KMS-11 (cell line): ENCODE data around the gene NDUFA3.

Experiments
- H2AFZ ChIP-seq: fragments of 200-600 bp; sonication (generic); 2 replicates; pipeline ENCODE4 v1.6.1; 2016; ENCODE audit warnings: antibody characterized with exemption, mixed run types, low read depth
- H3K27ac ChIP-seq: fragments of 200-600 bp; sonication (generic); 2 replicates; pipeline ENCODE4 v1.6.1; 2016; ENCODE audit warnings: mild to moderate bottlenecking, mixed run types
- H3K27me3 ChIP-seq: fragments of 200-600 bp; sonication (generic); 2 replicates; pipeline ENCODE4 v1.6.1; 2017; ENCODE audit warnings: mild to moderate bottlenecking, low read depth, mixed run types, moderate library complexity; ENCODE audit not compliant: insufficient read depth
- H3K36me3 ChIP-seq: fragments of 200-600 bp; sonication (generic); 2 replicates; pipeline ENCODE4 v1.6.1; 2017; ENCODE audit warnings: mild to moderate bottlenecking, mixed run types; ENCODE audit not compliant: insufficient read depth
- H3K4me1 ChIP-seq: fragments of 200-600 bp; sonication (generic); 2 replicates; pipeline ENCODE4 v1.6.1; 2016; ENCODE audit warnings: mild to moderate bottlenecking, low read depth, mixed run types; ENCODE audit not compliant: poor library complexity, severe bottlenecking
- H3K4me2 ChIP-seq: fragments of 200-600 bp; sonication (generic); 2 replicates; pipeline ENCODE4 v1.7.0; 2016; ENCODE audit warnings: mild to moderate bottlenecking, mixed run types
- H3K4me3 ChIP-seq: fragments of 200-600 bp; sonication (generic); IDR thresholded peaks from 2 replicates; pipeline ENCODE4 v1.6.1; 2017; ENCODE audit warnings: low read depth, low read length, mixed read lengths; ENCODE audit not compliant: insufficient read depth
- H3K79me2 ChIP-seq: fragments of 200-600 bp; sonication (generic); 2 replicates; pipeline ENCODE4 v1.6.1; 2016; ENCODE audit warnings: low read depth, mixed run types; ENCODE audit not compliant: insufficient read depth
- H3K9ac ChIP-seq: fragments of 200-600 bp; sonication (generic); 2 replicates; pipeline ENCODE4 v1.6.1; 2016; ENCODE audit warnings: mild to moderate bottlenecking, mixed run types
- H4K20me1 ChIP-seq: fragments of 200-600 bp; sonication (generic); 2 replicates; pipeline ENCODE4 v1.6.1; 2016; ENCODE audit warnings: mild to moderate bottlenecking, mixed run types; ENCODE audit not compliant: insufficient read depth
- TF ChIP-seq, protein P1 (sequence below): fragments of 200-600 bp; sonication (generic); conservative IDR thresholded peaks from 2 replicates; pipeline ENCODE4 v1.6.1; 2017; ENCODE audit warnings: low read depth, mild to moderate bottlenecking, antibody characterized with exemption, low read length, moderate library complexity, mixed read lengths

The NDUFA3 gene

DNA sequence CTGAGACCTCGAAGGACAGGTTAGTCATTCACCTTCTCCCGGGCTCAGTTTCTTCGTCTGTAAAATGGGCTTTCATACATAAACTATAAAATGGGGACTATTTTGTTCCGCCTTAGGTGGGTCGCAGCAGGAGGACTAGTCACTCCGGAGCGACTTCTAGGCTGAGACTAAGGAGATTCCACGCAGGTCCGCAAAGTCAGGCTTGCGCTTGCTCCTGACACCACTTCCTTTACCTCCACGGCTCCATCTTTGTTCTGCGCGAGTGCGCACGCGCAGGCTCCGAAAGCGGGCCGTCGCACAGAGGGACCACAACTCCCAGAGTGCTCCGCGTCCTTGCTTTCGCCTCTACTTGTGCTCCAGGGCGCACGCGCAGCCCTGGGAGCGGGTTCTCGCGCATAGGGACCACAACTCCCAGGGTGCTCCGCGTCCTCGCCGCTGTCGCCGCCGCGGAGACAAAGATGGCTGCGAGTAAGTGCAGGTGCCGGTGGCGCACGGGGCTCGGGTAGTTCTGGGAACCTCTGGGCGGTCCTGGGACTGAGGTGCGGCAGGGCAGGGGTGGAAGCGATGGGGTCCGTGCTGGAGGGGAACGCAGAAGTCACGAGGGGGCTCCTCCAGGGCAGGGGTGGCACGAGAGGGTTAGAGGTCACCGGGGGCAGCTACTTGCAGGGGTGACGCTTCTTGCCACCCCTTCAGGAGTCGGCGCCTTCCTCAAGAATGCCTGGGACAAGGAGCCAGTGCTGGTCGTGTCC lies at the start of gene NDUFA3:
Gene NDUFA3, plus strand, starts transcription at position 435 of the 749 bp plus-strand sequence. Its CDS starts 24 bp downstream, at position 459.
- Histone ChIP-seq H3K4me3 (no peak within 1 kb of the TSS), H3K36me3 (peaks cover 3% of the 10 kb centered on the region; the same call in 1 of the 2 replicates), H3K9ac (peak within 1 kb of the TSS; percentile 65; the same call in 1 of the 2 replicates), H2AFZ (peak within 1 kb of the TSS; percentile 98), H3K27me3 (no peaks in the 10 kb centered on the region), H3K4me1 (peaks cover 17% of the 10 kb centered on the region), H4K20me1 (no peaks in the 10 kb centered on the region), H3K27ac (peak within 1 kb of the TSS; percentile 25; the same call in 1 of the 2 replicates), H3K4me2 (peak within 1 kb of the TSS; percentile 97), H3K79me2 (peaks cover 20% of the 10 kb centered on the region)
- TF ChIP-seq, protein P1, sequence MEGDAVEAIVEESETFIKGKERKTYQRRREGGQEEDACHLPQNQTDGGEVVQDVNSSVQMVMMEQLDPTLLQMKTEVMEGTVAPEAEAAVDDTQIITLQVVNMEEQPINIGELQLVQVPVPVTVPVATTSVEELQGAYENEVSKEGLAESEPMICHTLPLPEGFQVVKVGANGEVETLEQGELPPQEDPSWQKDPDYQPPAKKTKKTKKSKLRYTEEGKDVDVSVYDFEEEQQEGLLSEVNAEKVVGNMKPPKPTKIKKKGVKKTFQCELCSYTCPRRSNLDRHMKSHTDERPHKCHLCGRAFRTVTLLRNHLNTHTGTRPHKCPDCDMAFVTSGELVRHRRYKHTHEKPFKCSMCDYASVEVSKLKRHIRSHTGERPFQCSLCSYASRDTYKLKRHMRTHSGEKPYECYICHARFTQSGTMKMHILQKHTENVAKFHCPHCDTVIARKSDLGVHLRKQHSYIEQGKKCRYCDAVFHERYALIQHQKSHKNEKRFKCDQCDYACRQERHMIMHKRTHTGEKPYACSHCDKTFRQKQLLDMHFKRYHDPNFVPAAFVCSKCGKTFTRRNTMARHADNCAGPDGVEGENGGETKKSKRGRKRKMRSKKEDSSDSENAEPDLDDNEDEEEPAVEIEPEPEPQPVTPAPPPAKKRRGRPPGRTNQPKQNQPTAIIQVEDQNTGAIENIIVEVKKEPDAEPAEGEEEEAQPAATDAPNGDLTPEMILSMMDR = no peak

DNA sequence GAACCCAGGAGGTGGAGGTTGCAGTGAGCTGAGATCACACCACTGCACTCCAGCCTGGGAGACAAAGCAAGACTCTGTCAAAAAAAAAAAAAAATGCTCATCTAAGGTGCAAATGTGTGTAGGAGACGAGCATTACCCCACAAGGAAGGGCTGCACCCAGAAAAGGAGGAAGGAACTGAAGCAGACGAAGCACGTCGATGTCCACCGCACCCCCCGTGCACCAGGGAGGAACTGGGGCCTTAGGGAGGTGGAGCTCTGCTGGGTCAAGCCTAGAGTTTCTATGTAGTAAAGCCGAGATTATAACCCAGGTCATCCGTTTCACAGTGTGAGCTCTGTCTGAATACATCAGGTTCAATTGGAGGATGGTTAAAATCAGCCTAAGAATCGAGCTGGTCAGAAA lies 40.0 kb upstream of the NDUFA3 start:
- Histone ChIP-seq H3K4me3 (no peak overlapping the region), H3K9ac (no peak overlapping the region), H3K4me2 (no peak overlapping the region), H3K36me3 (no peaks in the 10 kb centered on the region), H3K79me2 (no peaks in the 10 kb centered on the region), H3K27me3 (peaks cover 22% of the 10 kb centered on the region), H3K4me1 (no peaks in the 10 kb centered on the region), H2AFZ (no peak overlapping the region), H3K27ac (no peak overlapping the region), H4K20me1 (no peaks in the 10 kb centered on the region)
- TF ChIP-seq, protein P1 = no peak

- Histone ChIP-seq H3K4me1 (no peaks in the 10 kb centered on the region), H2AFZ (no peak within 1 kb of the TSS), H3K79me2 (no peaks in the 10 kb centered on the region), H3K4me3 (no peak within 1 kb of the TSS), H3K4me2 (no peak within 1 kb of the TSS), H3K9ac (no peak within 1 kb of the TSS), H3K27me3 (peaks cover 22% of the 10 kb centered on the region), H4K20me1 (no peaks in the 10 kb centered on the region), H3K36me3 (no peaks in the 10 kb centered on the region), H3K27ac (no peak within 1 kb of the TSS)
- TF ChIP-seq, protein P1 = no peak
Observed at GRCh38 chr19:54063350-54064116, 39.1 kb upstream of the NDUFA3 start, which contains the start of gene VSTM1. Gene VSTM1 (minus strand): TSS chr19:54063897. CDS start chr19:54063777, 120 bp downstream.

- Histone ChIP-seq H3K4me2 (no peak overlapping the region), H3K4me3 (no peak overlapping the region), H2AFZ (no peak overlapping the region), H3K79me2 (no peaks in the 10 kb centered on the region), H3K27me3 (peaks cover 23% of the 10 kb centered on the region), H3K36me3 (no peaks in the 10 kb centered on the region), H4K20me1 (no peaks in the 10 kb centered on the region), H3K9ac (no peak overlapping the region), H3K4me1 (no peaks in the 10 kb centered on the region), H3K27ac (no peak overlapping the region)
- TF ChIP-seq, protein P1 = no peak
Observed at GRCh38 chr19:54069470-54069869, 33.2 kb upstream of the NDUFA3 start.
